GM18526 (cell line): ENCODE measurements around the gene CCDC171.
A peak's percentile ranks its signal among the peaks of the same experiment; 100 is the strongest.

ENCODE experiments used
- POLR2A ChIP-seq: IDR thresholded peaks from 3 replicates; pipeline ENCODE4 v1.6.1; 2011; ENCODE audit not compliant: insufficient read length; ENCODE audit errors: extremely low read depth

The CCDC171 gene

GRCh38 chr9:15552636-15553527, at the start of gene CCDC171:
CCDC171 (plus strand) TSS chr9:15553043; CDS start chr9:15564089, 11,046 bp downstream.
- TF ChIP-seq POLR2A, result peak; percentile 62

GRCh38 chr9:15505921-15506320, 46.9 kb upstream of the CCDC171 start:
- TF ChIP-seq POLR2A, result no peak

DNA sequence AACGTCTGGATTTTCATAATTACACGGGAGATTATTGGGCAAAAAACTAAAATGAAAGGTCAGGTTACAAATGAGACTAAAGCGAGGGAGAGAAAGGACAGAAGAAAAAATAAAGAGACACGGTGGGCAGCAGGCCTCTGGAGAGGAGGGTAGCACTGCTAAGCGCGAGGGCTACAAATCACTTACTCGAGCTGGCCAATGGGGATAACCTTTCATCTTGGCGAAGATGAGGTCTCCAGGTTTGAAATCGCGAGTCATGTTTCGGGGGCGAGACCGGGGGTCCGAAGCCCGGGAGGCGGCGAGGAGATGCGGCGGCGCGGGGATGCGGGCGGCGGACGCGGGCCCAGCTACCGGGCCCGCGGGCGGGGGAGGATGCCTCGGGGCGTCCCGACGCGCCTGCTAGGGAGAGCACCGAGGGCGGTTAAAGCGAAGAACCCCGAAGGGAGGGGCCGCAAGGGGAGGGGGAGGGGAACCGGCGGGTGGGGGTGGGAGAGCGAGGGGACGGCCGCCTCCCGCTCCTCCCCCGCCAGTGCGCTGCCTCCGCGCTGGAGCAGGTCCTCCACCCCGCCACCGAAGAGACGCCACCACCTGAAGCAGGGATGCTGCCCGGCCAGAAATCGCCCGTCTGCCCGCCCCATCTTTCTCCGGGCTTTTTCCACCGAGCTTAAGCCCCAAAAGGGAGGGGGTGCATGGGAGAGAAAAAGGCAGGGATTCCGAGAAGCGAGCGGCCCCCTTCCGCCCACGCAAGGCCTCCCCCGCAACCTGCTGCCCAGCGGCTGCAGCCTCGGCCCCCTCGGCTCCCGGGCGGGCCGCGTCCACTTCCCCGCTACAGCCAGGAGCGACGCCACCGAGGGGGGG, 42.7 kb upstream of the CCDC171 start:
- TF ChIP-seq POLR2A, result no peak

- TF ChIP-seq POLR2A, result peak; percentile 91
Measured at GRCh38 chr9:15510789-15511575, 41.9 kb upstream of the CCDC171 start, which contains the start of gene PSIP1. PSIP1 (minus strand) TSS chr9:15510970; CDS start chr9:15510188, 782 bp downstream.

- TF ChIP-seq POLR2A, result no peak
Measured at GRCh38 chr9:15512204-15512603, 40.6 kb upstream of the CCDC171 start.

DNA sequence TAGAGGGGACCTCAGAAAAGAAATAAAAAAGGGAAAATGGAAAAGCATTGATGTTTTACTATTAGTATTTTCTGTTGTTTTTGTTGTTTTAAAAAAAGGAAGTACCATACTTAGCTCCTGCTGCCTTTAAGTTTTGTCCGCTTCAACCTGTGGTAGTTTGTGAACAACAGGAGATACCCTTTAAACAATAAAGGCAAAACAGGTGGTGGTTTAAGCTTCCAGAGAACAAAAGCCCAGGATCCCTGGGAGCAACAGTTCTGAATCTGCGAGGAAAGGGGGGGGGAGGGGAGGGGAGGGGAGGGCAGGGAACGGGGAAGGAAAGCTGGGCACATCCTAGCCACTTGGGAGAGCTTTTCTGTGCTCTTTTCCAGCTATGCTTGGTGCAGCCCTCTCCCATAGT, 40.0 kb upstream of the CCDC171 start:
- no peak for TF ChIP-seq POLR2A

GRCh38 chr9:15513335-15513734, 39.5 kb upstream of the CCDC171 start:
- no peak for TF ChIP-seq POLR2A

DNA sequence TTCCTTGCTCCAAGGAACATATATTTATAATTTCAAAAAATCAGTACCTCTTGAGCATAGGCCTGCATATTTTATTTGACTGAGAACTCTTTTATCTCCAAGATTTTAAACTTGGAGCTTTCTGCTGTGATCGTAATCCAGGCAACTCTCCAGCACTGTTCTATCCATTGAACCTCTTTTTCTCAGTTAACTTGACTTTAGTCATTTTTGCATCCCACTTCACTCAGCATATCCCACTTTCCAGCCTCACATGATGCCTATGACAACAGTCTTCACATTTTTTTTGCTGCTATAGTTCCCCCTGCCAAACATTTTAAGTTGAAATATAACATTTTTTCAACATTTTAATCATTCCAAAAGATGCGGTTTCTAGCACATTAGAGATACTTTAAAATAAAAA, 33.0 kb upstream of the CCDC171 start:
- no peak for TF ChIP-seq POLR2A

DNA sequence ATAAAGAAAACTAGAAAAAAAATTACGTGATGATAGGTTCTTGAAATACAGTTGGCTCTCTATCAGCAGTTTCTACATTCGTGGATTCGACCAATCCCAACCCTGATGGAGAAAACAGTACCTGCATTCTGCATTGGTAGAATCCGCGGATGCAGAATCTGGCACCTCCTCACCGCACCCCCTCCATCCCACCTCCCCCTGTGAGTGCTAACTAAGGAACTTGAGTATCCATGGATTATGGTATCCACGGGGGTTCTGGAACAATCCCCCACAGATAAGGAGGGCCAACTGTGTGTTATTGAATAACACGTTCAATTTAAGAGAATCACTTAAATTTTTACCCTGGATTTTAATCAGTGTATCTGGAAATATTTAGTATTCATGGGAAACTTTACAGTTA, 31.6 kb upstream of the CCDC171 start:
- no peak for TF ChIP-seq POLR2A

DNA sequence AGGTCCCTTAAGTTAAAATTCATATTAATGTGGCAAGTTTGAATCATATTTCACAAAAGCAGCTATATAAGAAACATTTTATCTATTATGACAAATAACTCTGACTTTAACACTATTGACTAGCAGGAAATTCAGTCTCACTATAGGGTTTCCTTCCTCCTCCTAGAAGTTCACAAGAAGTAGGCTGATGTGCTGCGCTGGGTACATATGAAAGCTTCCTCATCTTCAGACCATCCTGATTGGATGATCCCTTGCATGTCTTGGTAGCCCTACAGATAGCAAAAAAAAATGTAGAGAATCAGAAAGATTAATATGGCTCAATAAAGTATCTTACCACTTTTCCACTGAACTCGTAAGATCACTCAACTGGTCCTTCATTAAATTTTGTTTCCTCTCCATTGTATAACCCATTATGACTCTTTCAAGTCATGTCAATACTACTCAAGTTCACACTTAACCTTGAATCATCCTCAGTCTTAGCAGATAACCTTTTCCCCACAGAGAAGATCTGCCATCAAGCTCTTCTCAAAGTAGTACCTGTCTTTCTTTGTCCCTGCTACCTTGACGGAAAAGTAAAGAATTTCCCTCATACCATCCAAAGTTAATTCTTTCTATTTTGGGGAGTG, 30.6 kb upstream of the CCDC171 start:
- TF ChIP-seq POLR2A, result no peak

DNA sequence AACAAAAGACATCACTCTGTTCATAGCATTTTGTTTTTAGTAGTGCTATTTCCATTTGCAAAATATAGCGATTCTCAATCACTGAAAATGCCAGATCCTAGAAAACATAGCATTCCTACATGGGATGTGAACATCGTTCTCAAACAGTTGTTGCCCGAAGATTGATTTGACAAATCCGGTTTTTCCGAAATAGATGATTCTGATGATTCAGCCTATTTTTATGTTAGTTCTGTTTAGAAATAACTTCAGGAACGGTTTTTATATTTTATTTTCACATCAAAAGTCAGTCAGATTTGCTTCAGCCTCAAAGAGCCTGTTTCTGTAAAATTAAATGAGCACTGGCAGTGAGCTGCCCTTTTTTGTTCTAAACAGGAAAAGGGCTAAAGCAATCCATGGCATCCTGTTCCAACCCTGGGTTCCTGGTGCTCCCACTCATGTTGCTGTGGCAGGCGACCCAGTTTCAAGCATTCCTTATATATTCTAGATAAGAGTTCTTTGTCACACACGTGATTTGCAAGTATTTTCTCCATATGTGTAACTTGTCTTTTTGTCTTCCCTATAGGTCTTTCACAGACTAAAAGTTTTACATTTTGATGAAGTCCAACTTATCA, 27.9 kb upstream of the CCDC171 start:
- TF ChIP-seq POLR2A, result no peak

DNA sequence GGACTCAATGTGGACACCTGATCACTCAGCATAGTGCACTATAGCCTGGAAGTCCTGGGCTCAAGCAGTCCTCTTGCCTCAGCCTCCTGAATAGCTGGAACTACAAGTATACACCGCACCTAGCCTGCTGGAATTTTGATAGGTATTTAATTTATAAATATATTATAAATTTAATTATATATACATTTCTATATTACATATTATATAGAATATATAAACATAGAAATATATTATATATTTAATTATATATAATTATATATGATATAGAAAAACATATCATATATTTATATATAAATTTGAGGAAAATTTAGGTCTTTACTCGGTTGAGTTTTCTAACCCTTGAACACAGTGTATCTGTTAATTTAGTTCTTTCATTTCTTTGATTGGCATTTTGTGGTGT, 26.9 kb upstream of the CCDC171 start:
- TF ChIP-seq POLR2A, result no peak

DNA sequence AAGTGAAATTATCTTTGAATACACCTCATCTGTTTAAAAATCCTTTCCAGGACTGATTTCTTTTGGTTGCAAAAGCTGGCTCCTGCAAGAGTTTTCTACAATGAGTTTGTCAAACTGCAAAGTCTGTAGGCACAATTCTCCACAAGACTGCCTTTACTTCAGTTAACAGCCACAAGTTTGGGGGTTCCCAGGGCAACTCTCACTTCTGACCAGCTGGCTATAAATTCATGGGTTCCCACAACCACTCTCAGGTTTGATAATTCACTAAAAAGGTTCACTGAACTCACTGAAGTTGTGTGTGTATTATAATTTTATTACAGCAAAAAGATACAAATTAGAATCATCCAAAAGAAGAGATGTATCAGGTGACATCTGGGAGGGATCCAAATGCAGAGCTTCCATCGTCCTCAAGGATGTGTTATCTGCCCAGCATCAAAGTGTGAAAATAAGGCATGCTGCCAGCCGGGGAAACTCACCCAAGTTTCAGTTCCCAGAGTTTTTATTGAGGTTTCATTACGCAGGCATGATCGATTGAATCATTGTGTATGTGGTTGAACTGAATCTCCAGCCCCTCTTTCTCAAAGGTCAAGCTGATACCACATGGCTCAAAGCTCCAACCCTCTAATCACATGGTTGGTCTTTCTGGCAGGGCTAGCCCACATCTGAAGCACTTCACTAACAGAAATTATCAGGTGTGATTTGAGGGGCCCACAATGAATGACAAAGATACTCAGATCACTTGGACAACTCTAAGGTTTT, 23.1 kb upstream of the CCDC171 start:
- TF ChIP-seq POLR2A, result no peak

DNA sequence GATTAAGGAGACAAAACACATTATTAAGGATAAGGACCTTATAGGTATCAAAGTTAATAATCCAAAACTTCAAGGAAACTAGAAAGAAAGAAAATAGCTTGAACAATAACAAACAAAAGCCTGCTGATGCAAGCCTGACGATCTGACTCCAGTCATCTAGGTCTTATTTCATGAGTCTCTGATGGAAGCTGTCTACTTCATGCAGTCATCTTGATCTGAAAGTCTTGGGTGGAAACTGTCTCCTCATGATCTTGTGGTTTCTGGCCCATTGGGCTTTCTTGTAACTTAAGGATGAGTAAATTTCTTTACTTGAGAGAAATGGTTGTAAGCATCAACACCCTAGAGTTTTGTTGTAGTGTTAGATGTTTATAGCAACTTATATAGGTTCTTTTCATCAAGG, 21.5 kb upstream of the CCDC171 start:
- TF ChIP-seq POLR2A, result no peak
